HEK293T (cell line): ENCODE results near the gene ARL5A.

ENCODE experiments used
- CTCF ChIA-PET: fragments of 350-600 bp; formaldehyde crosslinking; extraction: SDS; loops from one replicate; lab custom pipeline; 2021; ENCODE audit warnings: antibody characterized with exemption, inconsistent platforms; lab: Yijun Ruan, JAX
- POLR2A ChIA-PET: fragments of 350-600 bp; formaldehyde crosslinking; extraction: SDS; loops from one replicate; lab custom pipeline; 2020; ENCODE audit warnings: antibody characterized with exemption, inconsistent platforms; lab: Yijun Ruan, JAX
- DNase-seq: peaks from one replicate; pipeline ENCODE4 v3.0.0; 2012; ENCODE audit warnings: mixed read lengths; ENCODE audit errors: extremely low spot score
- ARNT ChIP-seq: fragments of 450-650 bp; IDR thresholded peaks from 2 replicates; pipeline ENCODE4 v1.6.1; 2017; ENCODE audit warnings: mild to moderate bottlenecking
- BHLHE40 ChIP-seq: fragments of 450-650 bp; IDR thresholded peaks from 2 replicates; pipeline ENCODE4 v1.6.1; 2016; ENCODE audit warnings: mild to moderate bottlenecking, moderate library complexity, borderline replicate concordance
- CTBP1 ChIP-seq: fragments of 450-650 bp; IDR thresholded peaks from 2 replicates; pipeline ENCODE4 v1.6.1; 2016; ENCODE audit warnings: borderline replicate concordance
- ELF4 ChIP-seq: fragments of 450-650 bp; IDR thresholded peaks from 2 replicates; pipeline ENCODE4 v1.6.1; 2017; ENCODE audit warnings: antibody characterized with exemption
- FOXA1 ChIP-seq: fragments of 450-650 bp; IDR thresholded peaks from 2 replicates; pipeline ENCODE4 v1.6.1; 2016; ENCODE audit warnings: mild to moderate bottlenecking
- FOXK2 ChIP-seq: fragments of 450-650 bp; IDR thresholded peaks from 2 replicates; pipeline ENCODE4 v1.6.1; 2016; ENCODE audit warnings: mild to moderate bottlenecking
- FOXM1 ChIP-seq: fragments of 450-650 bp; IDR thresholded peaks from 2 replicates; pipeline ENCODE4 v1.6.1; 2017; ENCODE audit warnings: mild to moderate bottlenecking, borderline replicate concordance
- HDGF ChIP-seq: fragments of 450-650 bp; IDR thresholded peaks from 2 replicates; pipeline ENCODE4 v1.6.1; 2017; ENCODE audit warnings: antibody characterized with exemption, borderline replicate concordance
- L3MBTL2 ChIP-seq: fragments of 450-650 bp; conservative IDR thresholded peaks from 2 replicates; pipeline ENCODE4 v1.6.1; 2016; ENCODE audit warnings: mild to moderate bottlenecking
- LEF1 ChIP-seq: fragments of 450-650 bp; IDR thresholded peaks from 2 replicates; pipeline ENCODE4 v1.6.1; 2017; ENCODE audit warnings: mild to moderate bottlenecking, borderline replicate concordance
- NFRKB ChIP-seq: fragments of 450-650 bp; IDR thresholded peaks from 2 replicates; pipeline ENCODE4 v1.6.1; 2016; ENCODE audit warnings: mild to moderate bottlenecking, moderate library complexity
- PKNOX1 ChIP-seq: fragments of 450-650 bp; IDR thresholded peaks from 2 replicates; pipeline ENCODE4 v1.6.1; 2016
- SP1 ChIP-seq: fragments of 450-650 bp; IDR thresholded peaks from 2 replicates; pipeline ENCODE4 v1.6.1; 2017
- SUZ12 ChIP-seq: fragments of 450-650 bp; IDR thresholded peaks from 2 replicates; pipeline ENCODE4 v1.6.1; 2016; ENCODE audit warnings: mild to moderate bottlenecking
- TARDBP ChIP-seq: fragments of 450-650 bp; IDR thresholded peaks from 2 replicates; pipeline ENCODE4 v1.6.1; 2016
- ZNF384 ChIP-seq: fragments of 450-650 bp; IDR thresholded peaks from 2 replicates; pipeline ENCODE4 v1.6.1; 2016

Gene ARL5A

GRCh38 chr2:151842830-151843690, 14.8 kb upstream of the ARL5A start:
- ChIA-PET POLR2A (no interaction called here), CTCF (no interaction called here)
- TF ChIP-seq PKNOX1 (no peak), ELF4 (no peak), NFRKB (no peak), FOXK2 (no peak), SP1 (no peak), BHLHE40 (no peak), TARDBP (no peak), ARNT (no peak), FOXA1 (no peak), HDGF (no peak), L3MBTL2 (no peak), ZNF384 (no peak), FOXM1 (no peak), SUZ12 (no peak)
- DNase-seq = no peak

GRCh38 chr2:151841047-151841424, 12.8 kb upstream of the ARL5A start:
- DNase-seq = no peak
- TF ChIP-seq ZNF384 (no peak), LEF1 (no peak), TARDBP (no peak), NFRKB (no peak), ELF4 (no peak), FOXA1 (no peak), BHLHE40 (no peak), PKNOX1 (no peak), FOXK2 (no peak), L3MBTL2 (no peak), SUZ12 (no peak), CTBP1 (no peak), FOXM1 (no peak), ARNT (no peak), HDGF (no peak), SP1 (no peak)
- POLR2A ChIA-PET = interaction anchor here (1.1 kb wide), 1 partner anchor 13 kb away, joined by 4 read pairs; the partner anchor contains the start of gene ARL5A

GRCh38 chr2:151840216-151841046, 12.2 kb upstream of the ARL5A start:
- TF ChIP-seq ELF4 (no peak), BHLHE40 (no peak), CTBP1 (no peak), HDGF (no peak), PKNOX1 (no peak), FOXA1 (no peak), L3MBTL2 (no peak), ARNT (no peak), FOXK2 (no peak), LEF1 (no peak), ZNF384 (no peak), FOXM1 (no peak), TARDBP (no peak), NFRKB (no peak), SP1 (no peak), SUZ12 (no peak)
- ChIA-PET CTCF (no interaction called here), POLR2A (interaction anchor here (1.1 kb wide), 1 partner anchor 12 kb away, joined by 4 read pairs; the partner anchor contains the start of gene ARL5A)
- DNase-seq = no peak

More at GRCh38 chr2:151841047-151841424, 12.8 kb upstream of the ARL5A start:
- CTCF ChIA-PET = no interaction called here

- CTCF ChIA-PET = no interaction called here
- POLR2A ChIA-PET = interaction anchor here (0.6 to 1.6 kb wide), 2 partner anchors 10 to 157 kb away, joined by 3 read pairs; partner anchors contain the start of gene ARL5A
- no peak for DNase-seq
- TF ChIP-seq CTBP1 (no peak), TARDBP (no peak), ELF4 (no peak), L3MBTL2 (no peak), ARNT (no peak), FOXA1 (no peak), PKNOX1 (no peak), FOXM1 (no peak), NFRKB (no peak), SP1 (no peak)
Observed at GRCh38 chr2:151837926-151838325, 9.7 kb upstream of the ARL5A start.

GRCh38 chr2:151833984-151834383, 5.8 kb upstream of the ARL5A start:
- ChIA-PET CTCF (no interaction called here), POLR2A (no interaction called here)
- TF ChIP-seq ELF4 (no peak), ARNT (no peak), FOXK2 (no peak), BHLHE40 (no peak)
- DNase-seq = no peak
